EL (cell line): ENCODE measurements around the gene EPSTI1.
A peak's percentile ranks its signal among the peaks of the same experiment; 100 is the strongest.

Source experiments
- DNase-seq: peaks from one replicate; pipeline ENCODE4 v3.0.0-alpha.2; 2016

The EPSTI1 gene, protein sequence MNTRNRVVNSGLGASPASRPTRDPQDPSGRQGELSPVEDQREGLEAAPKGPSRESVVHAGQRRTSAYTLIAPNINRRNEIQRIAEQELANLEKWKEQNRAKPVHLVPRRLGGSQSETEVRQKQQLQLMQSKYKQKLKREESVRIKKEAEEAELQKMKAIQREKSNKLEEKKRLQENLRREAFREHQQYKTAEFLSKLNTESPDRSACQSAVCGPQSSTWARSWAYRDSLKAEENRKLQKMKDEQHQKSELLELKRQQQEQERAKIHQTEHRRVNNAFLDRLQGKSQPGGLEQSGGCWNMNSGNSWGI

DNA sequence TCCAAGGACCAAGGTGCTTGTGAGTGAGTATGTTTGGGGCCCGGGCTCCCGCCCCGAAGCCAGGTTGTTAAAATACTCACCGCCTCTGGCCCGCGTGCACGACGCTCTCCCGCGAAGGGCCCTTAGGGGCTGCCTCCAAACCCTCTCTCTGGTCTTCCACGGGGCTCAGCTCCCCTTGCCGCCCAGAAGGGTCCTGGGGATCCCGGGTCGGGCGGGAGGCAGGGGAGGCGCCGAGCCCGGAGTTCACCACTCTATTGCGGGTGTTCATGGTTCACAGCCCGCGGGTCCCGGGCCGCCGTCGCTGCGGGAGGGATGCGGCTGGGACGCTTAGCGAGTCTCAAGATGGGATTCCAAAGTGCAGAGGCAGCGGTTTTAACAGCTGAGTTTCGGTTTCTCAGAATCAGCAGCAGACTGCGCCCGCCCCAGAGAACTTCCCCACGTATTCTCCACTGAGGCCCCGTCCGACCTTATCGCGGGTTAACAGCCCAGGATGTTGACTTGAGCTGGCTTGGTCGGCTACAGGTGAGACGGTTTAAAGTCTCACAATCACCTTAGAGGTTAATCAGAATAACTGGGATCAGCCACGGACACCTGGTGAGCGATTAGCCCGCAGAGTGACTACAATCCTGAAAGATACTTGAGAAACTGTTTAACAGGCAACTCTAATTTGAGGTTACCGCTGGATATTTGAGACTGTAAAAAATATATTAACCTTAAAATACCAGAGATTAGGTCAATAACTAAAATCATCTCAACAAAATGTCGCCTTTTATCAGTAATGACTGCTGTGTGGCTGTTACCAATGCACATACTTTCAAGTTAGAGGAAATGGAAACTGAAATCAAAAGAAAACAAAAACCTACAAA is at the start of gene EPSTI1:
TSS of gene EPSTI1 (minus strand) at position 344 of the 866 bp plus-strand sequence. CDS start at position 268, 76 bp downstream.
- DNase-seq, result peak; percentile 90

DNA sequence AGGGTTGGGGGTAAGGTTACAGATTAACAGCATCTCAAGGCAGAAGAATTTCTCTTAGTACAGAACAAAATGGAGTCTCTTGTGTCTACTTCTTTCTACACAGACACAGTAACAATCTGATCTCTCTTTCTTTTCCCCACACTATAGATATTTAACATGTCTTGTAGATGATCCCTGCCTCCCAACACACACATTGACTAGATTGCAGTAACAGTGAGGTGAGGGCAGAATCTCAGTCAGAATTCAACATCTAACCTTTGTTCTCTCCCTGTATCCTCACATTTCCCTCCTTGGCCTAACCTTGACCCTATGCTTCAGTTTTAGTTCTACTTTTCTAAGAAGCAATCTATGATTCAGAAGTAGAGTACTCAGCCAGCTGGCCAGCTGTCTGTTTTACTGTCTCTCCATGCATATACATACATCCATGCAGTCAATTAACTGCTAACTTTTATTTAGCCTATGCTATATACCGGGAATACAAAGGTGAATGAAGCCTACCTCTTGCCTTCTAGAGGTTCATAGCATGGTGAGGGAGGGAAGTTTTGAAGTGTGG is 49.4 kb upstream of the EPSTI1 start:
- DNase-seq, result no peak

DNA sequence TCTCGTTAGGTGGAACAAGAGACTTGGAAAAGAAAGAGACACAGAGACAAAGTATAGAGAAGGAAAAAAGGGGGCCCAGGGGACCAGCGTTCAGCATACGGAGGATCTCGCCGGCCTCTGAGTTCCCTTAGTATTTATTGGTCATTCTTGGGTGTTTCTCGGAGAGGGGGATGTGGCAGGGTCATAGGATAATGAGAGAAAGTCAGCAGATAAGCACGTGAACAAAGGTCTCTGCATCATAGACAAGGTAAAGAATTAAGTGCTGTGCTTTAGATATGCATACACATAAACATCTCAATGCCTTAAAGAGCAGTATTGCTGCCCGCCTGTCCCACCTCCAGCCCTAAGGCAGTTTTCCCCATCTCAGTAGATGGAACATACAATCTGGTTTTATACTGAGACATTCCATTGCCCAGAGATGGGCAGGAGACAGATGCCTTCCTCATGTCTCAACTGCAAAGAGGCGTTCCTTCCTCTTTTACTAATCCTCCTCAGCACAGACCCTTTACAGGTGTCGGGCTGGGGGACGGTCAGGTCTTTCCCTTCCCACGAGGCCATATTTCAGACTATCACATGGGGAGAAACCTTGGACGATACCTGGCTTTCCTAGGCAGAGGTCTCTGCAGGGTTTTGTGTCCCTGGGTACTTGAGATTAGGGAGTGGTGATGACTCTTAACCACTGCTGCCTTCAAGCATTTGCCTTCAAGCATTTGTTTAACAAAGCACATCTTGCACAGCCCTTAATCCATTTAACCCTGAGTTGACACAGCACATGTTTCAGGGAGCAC is 48.7 kb upstream of the EPSTI1 start:
- peak; percentile 35 for DNase-seq

DNA sequence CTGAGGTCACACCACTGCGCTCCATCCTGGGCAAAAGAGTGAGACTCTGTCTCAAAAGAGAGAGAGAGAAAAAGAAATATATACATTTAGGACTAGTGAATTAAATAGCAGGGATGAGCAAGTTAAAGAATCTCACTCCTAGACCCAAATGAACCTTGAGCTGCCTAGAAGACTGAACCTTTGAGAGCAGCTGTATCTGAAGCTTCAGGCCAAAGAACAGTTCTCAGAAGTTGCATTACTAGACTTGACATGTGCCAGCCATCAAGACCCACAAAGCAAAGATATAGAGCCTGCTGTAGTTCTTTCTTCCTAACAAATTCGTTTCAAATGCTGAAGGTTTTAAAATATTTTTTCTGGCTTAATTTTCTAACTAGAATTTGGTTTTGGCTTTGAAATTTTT is 47.9 kb upstream of the EPSTI1 start:
- no peak for DNase-seq

DNA sequence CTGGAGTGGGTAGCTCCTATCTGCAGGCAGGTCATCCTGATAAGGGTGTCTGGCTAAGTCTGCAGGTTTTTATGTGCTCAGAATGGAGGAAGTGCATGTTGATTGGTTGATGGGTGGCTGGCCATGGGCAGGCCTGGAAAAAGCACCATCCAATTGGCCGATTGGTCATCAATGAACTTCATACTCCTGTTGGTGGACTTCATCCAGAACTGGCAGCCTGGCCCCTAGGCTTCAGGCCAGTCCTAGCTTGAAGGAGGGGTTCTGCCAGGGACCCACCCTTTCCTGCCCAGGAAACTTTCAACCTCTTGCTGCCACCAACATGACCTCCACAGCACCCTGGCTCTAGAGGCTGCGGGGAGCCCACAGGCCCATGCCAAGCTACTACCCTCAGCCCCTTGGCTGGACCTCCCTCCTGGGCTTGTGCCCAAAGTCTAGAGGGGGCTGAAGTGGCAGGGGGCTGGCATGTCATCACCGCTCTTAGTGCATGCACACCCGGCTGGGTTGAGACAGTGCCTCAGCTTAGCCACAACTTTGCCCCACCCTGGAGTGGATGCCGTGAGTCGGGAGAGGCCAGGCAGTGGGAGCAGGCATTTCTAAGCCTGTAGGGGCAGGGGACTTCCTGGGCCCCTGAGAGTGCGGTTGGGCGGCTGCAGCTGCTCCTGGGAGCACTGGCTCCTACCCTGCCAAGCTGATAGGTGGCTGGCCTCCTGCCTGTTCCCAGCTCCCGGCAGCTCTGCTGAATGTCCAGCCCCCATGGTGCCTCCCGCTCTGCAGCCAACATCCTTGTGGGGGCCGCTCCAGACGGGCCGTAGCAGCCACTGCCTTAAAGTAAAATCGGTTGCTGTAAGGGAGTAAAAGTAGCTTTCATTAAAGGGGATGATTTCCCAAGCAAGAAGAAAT is 44.6 kb upstream of the EPSTI1 start:
- DNase-seq, result no peak

DNA sequence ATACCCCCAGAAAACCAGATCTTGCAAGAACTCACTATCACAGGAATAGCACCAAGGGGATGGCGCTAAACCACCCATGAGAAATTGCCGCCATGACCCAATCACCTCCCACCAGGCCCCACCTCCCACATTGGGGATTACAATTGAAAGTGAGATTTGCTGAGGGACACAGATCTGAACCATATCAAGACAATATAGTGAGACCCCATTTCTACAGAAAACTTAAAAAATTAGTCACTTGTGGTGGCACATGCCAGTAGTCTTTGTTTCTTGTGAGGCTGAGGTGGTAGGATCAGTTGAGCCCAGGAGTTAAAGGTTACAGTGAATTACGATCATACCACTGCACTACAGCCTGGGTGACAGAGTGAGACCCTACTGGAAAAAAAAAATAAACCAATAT is 41.0 kb upstream of the EPSTI1 start:
- no peak for DNase-seq

DNA sequence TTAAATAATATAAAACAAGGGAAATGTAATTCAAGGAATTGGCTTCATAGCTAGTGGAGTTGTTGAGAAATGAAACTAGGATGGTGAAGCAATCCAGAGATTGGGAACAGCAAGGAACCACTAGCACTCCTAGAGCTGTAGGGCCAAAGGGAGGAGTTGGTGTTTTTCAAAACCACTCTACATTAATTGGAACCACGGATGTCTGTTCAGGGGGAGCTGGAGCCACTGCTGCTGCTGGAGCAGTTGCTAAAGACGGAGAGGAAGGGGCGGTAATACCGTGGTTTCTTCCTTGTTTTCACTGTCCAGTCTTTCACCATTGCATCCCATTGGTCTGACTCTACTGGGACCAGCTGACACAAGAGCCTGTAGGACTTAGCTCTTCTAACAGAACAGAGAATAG is 39.8 kb upstream of the EPSTI1 start:
- DNase-seq, result no peak

DNA sequence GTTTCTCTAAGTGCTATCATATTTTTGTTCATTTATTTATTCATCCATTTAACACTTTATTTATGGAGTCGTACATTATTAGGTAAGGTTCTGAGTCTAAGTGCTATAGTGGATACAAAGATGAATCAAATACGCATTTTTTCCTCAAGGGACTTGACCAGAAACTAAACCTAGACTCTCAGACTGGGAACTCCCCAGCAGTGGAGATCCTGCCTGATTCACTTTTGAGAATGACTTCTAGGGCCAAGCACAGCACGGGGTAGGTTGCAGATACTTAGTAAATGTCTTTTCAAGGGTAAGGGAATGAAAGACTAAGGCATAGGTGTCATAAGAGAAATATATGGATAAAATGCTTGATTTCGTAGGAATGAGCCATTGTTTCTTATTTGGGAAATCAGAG is 38.5 kb upstream of the EPSTI1 start:
- no peak for DNase-seq

DNA sequence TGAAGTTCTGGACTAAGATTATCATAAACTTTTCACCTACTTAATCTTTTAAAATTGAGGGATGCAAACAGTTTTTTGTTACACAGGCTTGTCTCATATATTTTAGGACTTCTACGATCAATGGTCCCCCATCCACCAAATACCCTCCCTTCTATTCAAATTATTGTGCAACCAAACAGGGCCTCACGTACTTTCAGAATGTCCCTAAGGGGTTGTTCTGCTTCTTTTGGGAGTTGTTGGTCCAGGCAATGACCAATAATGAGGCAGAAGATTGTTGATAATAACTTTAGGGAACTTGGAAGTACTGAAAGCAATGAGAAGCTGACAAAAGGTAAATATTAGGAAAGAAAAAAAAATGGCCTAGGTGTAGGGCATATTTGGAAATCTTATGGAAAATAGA is 34.2 kb upstream of the EPSTI1 start:
- no peak for DNase-seq

DNA sequence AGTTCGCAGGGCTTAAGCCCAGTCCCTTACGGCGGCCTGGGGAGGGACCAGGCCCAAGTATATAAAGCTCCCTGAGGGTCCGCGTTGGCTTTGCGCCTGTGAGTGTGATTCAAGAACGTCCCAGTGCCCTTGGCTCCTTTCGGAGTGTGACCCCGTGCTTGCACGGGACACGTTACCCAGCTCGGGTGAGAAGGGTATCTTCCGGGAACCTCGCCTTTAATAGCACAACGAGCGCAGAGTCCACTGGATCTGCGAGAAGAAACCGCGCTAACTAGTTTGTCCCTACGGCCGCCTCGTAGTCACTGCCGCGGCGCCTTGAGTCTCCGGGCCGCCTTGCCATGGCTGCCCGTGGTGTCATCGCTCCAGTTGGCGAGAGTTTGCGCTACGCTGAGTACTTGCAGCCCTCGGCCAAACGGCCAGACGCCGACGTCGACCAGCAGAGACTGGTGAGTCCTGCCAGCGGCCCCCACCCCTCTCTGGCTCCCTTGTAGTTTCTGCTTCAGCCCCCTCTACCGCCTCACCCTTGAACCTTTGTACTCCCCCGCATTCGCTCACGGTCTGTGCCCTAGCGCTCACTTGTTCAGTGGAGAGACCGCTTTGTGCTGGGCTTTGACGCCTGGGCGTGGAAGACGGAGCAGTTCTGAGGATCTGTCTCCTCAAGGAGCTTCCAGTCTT is 31.4 kb upstream of the EPSTI1 start, which contains the start of gene DNAJC15:
TSS of gene DNAJC15 (plus strand) at position 298 of the 675 bp plus-strand sequence. CDS start at position 339, 41 bp downstream.
- peak; percentile 85 for DNase-seq

DNA sequence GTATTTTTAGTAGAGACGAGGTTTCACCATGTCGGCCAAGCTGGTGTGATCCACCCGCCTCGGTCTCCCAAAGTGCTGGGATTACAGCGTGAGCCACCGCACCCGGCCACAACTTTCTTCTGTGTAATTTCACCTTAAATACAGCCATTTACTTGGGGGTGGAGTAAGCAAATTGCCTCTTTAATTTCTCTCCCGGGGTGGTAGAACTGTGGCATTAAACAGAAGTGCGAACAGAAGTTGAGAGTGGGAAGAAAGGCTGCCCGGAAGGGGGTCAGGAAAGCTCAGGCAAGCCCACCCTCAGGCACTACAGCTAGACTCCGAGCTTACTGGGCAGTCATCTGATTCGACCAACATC is 30.9 kb upstream of the EPSTI1 start:
- DNase-seq, result no peak

DNA sequence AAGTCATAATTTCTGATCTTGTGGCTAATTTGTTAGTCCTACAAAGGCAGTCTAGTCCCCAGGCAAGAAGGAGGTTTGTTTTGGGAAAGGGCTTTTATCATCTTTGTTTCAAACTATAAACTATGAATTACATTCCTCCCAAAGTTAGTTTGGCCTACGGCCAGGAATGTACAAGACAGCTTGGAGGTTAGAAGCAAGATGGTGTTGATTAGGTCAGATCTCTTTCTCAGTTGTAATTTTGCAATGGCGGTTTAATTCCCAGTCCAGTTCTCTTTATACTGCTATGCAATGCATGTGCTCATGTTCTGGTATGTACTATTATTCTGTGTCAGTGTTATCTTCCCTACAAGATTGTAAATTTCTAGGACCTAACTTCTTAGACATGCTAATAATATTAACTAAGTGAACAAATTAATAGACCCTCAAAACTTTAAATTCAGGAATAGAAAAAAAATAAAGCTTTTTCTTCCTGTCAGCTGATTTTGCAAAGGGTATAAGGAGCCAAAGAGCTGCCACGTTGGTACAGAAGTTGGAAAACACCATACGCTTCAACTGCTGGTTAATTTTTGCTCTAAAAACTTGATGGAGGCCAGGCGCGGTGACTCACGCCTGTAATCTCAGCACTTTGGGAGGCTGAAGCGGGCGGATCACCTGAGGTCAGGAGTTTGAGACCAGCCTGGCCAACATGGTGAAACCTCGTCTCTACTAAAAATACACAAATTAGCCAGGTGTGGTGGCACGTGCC is 30.1 kb upstream of the EPSTI1 start:
- peak; percentile 55 for DNase-seq

DNA sequence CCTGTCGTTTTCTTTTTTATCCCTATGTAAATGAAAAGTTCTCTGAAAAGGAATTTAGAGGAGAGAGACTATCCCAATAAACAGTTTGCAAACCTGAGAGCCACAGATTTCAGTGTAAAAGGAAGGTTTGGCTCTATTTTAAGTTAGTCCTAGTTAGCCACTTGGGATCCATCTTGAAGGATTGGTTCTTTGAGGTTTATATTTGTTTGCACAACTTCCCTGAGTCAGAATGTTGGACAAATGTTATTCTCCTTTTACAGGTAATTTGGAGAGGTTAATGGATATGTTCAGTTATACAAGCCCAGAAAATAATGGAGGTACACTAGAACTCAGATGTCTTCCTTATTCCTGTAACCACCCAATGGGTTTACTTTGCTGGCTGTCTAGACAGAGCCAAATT is 28.8 kb upstream of the EPSTI1 start:
- no peak for DNase-seq

DNA sequence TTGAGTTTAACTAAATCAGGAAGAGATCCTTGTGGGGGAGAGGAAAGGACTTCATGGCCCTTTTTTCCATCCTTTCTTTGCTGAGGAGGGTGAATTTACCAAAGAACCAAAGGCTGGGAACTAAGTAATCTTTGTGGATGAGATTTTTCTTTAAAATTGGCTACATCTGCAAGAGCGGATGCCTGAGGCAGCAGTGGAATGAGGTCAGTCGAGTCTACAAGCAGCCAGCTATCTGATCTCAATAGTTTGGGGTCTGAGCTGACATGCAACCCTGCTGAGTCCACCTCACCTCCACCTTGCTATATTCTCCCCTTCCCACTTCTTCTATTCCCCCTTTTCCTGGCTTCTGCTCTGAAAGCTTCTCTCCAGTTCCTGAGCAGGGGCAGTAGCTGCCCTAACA is 27.8 kb upstream of the EPSTI1 start:
- peak; percentile 16 for DNase-seq

DNA sequence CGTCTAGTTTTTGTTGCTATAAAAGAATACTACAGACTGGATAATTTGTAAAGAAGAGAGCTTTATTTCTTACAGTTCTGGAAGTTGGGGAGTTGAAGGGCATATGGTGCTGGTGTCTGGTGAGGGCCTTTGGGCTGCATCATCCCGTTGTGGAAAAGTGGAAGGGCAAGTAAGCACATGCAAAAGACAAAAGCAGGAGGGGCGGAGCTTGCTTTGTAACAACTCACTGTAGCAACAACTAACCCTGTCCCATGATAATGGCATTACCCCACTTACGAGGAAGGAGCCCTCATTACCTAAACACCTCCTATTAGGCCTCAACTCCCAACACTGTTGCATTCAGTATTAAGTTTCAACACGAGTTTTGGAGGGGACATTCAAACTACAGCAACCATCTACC is 24.2 kb upstream of the EPSTI1 start:
- no peak for DNase-seq

DNA sequence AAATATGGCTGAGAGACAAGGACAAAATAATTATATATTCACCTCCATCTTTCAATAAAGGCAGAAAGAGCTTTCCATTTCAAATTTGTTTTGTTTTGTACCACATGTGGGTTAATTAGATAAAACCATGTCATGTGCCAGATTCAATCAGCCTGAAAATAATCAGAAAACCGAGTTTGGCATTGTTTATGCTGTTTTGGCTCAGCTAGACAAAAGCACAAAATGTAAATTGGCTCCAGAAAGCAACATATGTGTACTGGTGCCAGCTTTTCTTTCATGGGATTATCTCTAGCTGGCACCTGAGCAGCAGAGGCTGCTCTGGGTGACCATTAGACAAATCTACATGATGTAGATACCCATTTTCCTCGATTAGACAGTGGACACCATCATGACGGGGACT is 22.1 kb upstream of the EPSTI1 start:
- no peak for DNase-seq

DNA sequence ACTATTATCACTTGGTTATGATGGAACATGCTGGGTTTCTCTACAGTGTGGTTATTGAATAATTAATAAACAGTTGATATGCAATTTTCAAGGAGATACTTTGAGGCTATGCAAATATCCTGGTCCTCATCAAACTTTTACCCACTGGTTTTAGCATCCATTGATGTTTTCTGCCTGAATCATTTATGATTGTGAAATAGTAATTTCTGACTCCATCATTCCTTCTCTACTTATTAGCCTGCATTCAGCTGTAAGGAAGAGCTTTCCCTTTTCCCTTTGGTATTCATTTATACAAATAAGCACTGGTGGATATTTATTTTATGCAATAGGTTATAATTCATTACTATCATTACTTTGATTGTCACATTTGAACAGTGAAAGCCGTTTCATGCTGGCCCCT is 17.5 kb upstream of the EPSTI1 start:
- DNase-seq, result peak; percentile 62

DNA sequence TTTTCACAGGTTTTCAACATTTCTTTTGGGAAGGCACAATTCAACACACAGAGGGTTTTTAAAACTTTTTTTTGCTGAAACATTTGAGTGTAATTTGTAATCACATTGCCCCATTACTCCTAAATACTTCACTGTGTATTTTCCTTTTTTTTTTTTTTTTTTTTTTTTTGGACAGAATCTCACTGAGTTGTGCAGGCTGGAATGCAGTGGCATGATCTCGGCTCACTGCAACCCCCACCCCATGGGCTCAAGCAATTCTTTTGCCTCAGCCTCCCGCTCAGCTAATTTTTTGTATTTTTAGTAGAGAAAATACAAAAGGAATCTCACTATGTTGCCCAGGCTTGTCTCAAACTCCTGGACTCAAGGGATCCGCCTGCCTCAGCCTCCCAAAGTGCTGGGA is 16.6 kb upstream of the EPSTI1 start:
- no peak for DNase-seq

DNA sequence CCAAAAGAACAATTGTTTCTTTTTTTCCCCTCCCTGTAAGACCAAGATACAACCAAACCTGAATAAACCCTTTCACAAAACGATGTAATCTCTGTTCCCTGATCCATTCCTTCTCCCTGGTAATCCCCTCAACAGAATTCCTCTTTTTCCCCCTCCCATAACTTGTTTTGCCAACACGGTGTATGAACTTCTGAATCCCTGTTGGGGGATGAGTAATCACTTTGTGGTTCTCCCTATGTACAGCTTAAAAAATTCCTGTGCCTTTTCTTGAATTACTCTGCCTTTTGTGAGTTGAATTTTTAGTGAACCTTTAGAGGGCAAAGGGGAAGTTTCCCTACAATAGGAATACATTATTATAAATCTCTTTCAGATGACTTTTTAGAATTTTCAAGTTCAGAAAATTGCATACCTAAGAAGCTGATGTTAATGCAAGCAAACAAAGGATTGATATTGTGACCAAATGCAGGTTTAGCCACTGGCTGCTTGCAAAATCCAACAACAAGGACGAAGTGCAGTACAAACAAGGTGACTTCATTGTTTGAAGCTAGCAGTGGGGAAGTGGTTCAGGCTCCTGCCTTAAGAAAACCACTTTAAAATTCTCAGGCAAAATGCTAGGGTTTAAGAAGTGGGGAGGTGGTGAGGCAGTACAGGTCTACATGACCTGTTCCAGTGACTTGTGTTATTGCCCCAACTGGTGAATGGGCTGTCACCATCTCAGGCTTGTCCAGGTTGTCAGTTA is 15.0 kb upstream of the EPSTI1 start:
- peak; percentile 61 for DNase-seq
